ENCODE measurements around the gene TBC1D2. TPM values are rescaled to one million over a fixed set of nuclear protein-coding genes. Genes with fewer than 3 reads are reported as not detected.
A peak's percentile ranks its signal among the peaks of the same experiment; 100 is the strongest.

The TBC1D2 gene
- total RNA-seq, 4 donors from 2014 or later, result 2.5 to 10.9 (median 7.5) TPM

DNA sequence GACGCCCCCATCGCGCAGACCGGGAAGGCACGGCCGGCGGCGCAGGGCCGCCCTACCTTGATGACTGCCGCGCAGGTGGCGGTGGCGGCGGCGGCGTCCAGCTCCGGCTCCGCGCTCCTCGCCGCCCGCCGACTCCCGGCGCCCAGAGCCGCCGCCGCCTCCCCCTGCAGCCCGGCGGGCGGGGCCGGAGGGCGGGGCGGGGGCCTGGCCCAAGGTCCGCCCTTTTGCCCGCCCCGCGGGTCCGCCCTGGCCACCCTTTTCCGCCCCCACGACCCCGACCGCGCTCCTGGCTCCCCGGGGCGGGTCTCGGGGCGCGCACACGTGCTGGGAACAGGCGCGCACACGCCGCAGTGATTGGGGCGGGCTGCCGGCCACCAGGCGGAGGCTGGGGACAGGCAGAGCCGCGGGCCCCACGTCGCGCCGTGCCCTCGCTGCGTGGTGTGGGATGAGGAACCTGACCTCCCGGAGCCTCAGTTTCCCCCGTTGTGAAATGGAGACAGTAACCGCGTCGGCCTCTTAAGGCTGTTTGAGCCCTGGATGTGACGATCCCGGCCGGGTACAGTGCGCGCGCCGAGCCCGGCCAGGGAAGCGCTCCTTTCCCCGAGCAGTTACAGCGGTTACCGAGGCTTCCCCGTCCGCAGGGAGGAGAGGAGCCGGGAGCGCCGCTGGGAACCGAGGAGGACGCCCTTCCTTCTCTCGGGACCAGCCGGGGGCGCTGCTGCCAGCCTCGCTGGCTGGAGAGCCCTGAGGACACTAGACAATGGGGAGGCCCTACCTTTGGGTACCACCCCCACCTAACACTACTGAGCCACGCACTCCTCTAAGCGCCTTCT, 62.7 kb downstream of the TBC1D2 start, which contains the start of gene CORO2A:
Gene CORO2A (minus strand): TSS at position 135 of the 833 bp plus-strand sequence. CDS start 34,977 bp downstream, outside the sequence.
- H3K27ac ChIP-seq, result peak within 1 kb of the TSS; percentile 61 to 63
- intact Hi-C loops (cut with DNase I; ENCODE audit: low total_unique reads), result no loop called here

DNA sequence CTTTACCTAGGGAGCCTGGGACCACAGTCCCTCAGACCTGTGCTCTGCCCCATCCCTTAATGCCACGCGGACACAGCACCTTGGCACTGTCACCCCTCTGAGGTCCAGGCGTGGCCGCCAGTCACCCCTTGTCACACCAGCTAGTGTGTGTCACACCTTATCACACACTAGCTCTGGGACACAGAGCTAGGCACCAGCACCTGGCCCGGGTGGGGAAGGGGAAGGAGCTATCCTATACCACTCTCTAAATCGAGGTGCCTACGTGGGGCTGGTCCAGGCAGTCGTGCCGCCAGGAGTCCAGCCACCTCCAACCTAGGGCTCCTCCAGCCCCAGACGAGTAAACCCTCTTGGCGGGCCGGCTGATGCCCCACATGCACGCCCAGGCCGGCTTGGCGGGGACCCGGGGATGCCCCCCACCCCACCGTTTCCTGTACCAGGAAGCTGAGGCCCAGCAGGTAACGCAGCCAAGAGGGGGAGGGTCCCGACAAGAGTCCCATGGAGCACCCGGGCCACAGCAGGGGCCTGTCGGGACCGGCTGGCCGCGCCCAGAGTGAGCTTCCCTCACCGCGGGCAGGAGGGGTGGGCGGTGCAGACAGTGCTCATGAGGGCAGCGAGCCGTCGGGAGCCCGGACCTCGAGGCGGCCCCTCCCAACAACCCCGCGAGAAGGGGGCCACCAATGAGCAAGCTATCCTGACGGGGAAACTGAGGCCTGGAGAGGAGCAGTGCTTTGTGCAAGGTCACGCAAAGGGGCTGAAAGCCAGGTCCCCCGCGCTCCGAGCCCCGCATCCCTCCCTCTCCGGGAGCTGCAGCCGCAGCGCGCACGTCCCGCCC, 63.6 kb downstream of the TBC1D2 start:
- intact Hi-C loops (cut with DNase I; ENCODE audit: low total_unique reads), result no loop called here
- Histone ChIP-seq H3K4me1 (no peaks in the 10 kb centered on the region), H3K36me3 (no peaks in the 10 kb centered on the region), H3K27me3 (no peaks in the 10 kb centered on the region), H3K9me3 (no peaks in the 10 kb centered on the region), H3K27ac (peak overlapping the region in 1 of 2 donors; percentile 30), H3K4me3 (peak overlapping the region; percentile 30 to 47)
- DNase-seq, result no peak
- TF ChIP-seq, protein P1, sequence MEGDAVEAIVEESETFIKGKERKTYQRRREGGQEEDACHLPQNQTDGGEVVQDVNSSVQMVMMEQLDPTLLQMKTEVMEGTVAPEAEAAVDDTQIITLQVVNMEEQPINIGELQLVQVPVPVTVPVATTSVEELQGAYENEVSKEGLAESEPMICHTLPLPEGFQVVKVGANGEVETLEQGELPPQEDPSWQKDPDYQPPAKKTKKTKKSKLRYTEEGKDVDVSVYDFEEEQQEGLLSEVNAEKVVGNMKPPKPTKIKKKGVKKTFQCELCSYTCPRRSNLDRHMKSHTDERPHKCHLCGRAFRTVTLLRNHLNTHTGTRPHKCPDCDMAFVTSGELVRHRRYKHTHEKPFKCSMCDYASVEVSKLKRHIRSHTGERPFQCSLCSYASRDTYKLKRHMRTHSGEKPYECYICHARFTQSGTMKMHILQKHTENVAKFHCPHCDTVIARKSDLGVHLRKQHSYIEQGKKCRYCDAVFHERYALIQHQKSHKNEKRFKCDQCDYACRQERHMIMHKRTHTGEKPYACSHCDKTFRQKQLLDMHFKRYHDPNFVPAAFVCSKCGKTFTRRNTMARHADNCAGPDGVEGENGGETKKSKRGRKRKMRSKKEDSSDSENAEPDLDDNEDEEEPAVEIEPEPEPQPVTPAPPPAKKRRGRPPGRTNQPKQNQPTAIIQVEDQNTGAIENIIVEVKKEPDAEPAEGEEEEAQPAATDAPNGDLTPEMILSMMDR (IDR thresholded peaks at IDR 0.05), result no peak

More for the DNA sequence above, 62.7 kb downstream of the TBC1D2 start, which contains the start of gene CORO2A:
- Histone ChIP-seq H3K9me3 (no peaks in the 10 kb centered on the region), H3K36me3 (no peaks in the 10 kb centered on the region), H3K4me1 (no peaks in the 10 kb centered on the region), H3K4me3 (peak within 1 kb of the TSS; percentile 37 to 47), H3K27me3 (no peaks in the 10 kb centered on the region)
- TF ChIP-seq, protein P1 (IDR thresholded peaks at IDR 0.05), result peak in 3 of 4 experiments; percentile 12 to 36 (median 20)
- TF ChIP-seq POLR2A (IDR thresholded peaks at IDR 0.05), result peak; percentile 51 to 58
- peak; percentile 49 to 55 for DNase-seq

DNA sequence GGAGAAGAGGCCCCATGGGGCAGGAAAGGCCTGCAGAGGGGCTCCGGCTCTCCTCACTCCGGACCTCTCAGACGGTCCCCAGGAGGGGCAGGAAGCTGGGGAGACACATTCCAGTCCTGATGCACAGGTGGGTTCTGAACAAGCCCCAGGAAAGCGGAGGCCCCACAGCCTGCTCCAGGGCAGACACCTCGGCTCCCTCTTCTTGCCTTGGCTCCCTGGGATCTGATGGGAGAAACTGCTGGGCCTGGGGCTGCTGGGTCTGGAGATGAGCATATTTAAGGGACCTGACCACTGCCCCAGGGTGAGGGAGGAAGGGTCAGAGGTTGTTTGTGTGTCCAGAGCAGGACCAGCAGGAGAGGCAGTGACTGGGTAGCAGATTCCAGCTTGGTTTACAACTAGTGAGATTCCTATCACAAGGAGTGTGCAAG, 64.3 kb downstream of the TBC1D2 start:
- Histone ChIP-seq H3K9me3 (no peaks in the 10 kb centered on the region), H3K36me3 (no peaks in the 10 kb centered on the region), H3K27me3 (no peaks in the 10 kb centered on the region), H3K27ac (no peak overlapping the region), H3K4me3 (no peak overlapping the region), H3K4me1 (no peaks in the 10 kb centered on the region)
- TF ChIP-seq, protein P1 (IDR thresholded peaks at IDR 0.05), result no peak
- TF ChIP-seq POLR2A (IDR thresholded peaks at IDR 0.05), result no peak
- intact Hi-C loops (cut with DNase I; ENCODE audit: low total_unique reads), result no loop called here
- DNase-seq, result no peak

DNA sequence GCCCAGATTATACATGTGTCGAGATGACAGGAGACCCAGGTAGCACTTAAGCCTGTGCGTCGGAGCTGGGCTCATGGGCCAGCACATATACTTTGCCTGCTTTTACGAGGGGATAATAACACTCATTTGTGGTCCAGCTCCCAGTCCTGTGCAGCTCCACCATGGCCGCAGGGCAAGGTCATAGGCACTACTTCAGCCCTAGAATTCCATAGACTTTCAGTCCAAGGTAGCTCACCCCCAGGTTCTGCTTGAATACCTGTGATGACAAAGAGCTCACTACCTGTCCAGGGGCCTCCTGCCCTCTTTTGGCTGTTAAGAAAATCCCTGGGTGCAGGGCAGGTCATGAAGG, 64.7 kb downstream of the TBC1D2 start:
- no peak for DNase-seq
- no peak overlapping the region for H3K27ac ChIP-seq
- intact Hi-C loops (cut with DNase I; ENCODE audit: low total_unique reads), result no loop called here

More for the DNA sequence above, 64.7 kb downstream of the TBC1D2 start:
- H3K36me3 ChIP-seq, result no peaks in the 10 kb centered on the region
- H3K4me3 ChIP-seq, result no peak overlapping the region
- no peaks in the 10 kb centered on the region for H3K9me3 ChIP-seq
- no peaks in the 10 kb centered on the region for H3K4me1 ChIP-seq
- no peak for TF ChIP-seq POLR2A (IDR thresholded peaks at IDR 0.05)
- TF ChIP-seq, protein P1 (IDR thresholded peaks at IDR 0.05), result no peak
- H3K27me3 ChIP-seq, result no peaks in the 10 kb centered on the region

Measured in uterus (tissue), 4 donors.